ENCODE measurements around the gene ASS1.

The ASS1 gene

DNA sequence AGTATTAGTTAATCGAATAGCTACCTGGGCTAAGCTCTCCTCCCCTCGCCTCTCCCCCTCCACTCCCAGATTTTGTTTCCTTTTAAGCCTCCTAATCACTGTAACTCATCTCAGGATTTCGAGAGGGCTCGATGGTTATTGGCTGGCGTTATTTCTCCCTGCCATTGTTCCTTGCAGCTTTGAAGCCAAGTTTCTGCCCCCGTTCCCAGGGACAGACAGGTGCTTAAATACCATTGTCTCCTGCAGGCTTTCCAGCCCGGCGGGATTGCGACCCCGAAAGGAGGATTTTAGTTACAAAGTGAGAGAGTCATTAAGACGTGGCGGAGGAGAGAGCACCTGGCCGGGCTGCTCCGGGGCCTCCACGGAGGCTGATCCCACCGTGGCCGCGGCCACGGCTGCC lies 46.2 kb downstream of the ASS1 start:
- H3K4me2 ChIP-seq (ENCODE audit: low read length, poor library complexity, severe bottlenecking): no peak overlapping the region
- H3K36me3 ChIP-seq (ENCODE audit: control insufficient read depth in 1 of 2, insufficient read depth in 2 of 2, low read depth in 1 of 2, low read length in 2 of 2): peaks cover 73 to 95% of the 10 kb centered on the region in 2 experiments
- no peak overlapping the region for H3K14ac ChIP-seq (ENCODE audit: low read length in 2 of 2)
- no peak overlapping the region for H2BK5ac ChIP-seq (ENCODE audit: low read depth, low read length, poor library complexity, severe bottlenecking)
- no peak overlapping the region for H3K9ac ChIP-seq (ENCODE audit: low read length)
- DNase-seq: no peak
- H4K8ac ChIP-seq (ENCODE audit: low read length): no peak overlapping the region
- H3K4ac ChIP-seq (ENCODE audit: low read depth in 1 of 2, low read length in 2 of 2): no peak overlapping the region
- no peak overlapping the region for H2BK12ac ChIP-seq (ENCODE audit: low read length in 2 of 2)
- H3K27ac ChIP-seq (ENCODE audit: low read length, poor library complexity, severe bottlenecking): no peak overlapping the region
- H3K4me3 ChIP-seq (ENCODE audit: insufficient read depth in 1 of 2, low read depth in 1 of 2, low read length in 2 of 2): no peak overlapping the region
- 95% methylated on average over 19 of the region's 19 CpGs for WGBS
- no peaks in the 10 kb centered on the region for H3K27me3 ChIP-seq (ENCODE audit: control insufficient read depth in 1 of 2, insufficient read depth in 1 of 2, low read length in 2 of 2)
- H2AFZ ChIP-seq (ENCODE audit: low read depth, low read length): no peak overlapping the region
- peaks cover 7% of the 10 kb centered on the region for H3K9me3 ChIP-seq (ENCODE audit: control insufficient read depth, low read length)
- no peaks in the 10 kb centered on the region for H3K4me1 ChIP-seq (ENCODE audit: control insufficient read depth, insufficient read depth, low read depth, low read length)
- no peaks in the 10 kb centered on the region for H3K79me1 ChIP-seq (replicated peaks; ENCODE audit: low read length, poor library complexity, severe bottlenecking)
- no peak overlapping the region for H2BK120ac ChIP-seq (ENCODE audit: low read depth, low read length)
- no peak overlapping the region for H2BK15ac ChIP-seq (ENCODE audit: low read depth, poor library complexity, severe bottlenecking)
- no peak overlapping the region for H3K23ac ChIP-seq (ENCODE audit: low read length in 2 of 2)
- H3K18ac ChIP-seq (ENCODE audit: low read depth in 1 of 2, low read length in 2 of 2): no peak overlapping the region
- H4K91ac ChIP-seq (ENCODE audit: low read length): no peak overlapping the region
- H2AK5ac ChIP-seq (ENCODE audit: low read length, severe bottlenecking): no peak overlapping the region

GRCh38 chr9:130491830-130492482 lies 47.2 kb downstream of the ASS1 start:
- Histone ChIP-seq H3K27ac (ENCODE audit: low read length, poor library complexity, severe bottlenecking) (no peak overlapping the region), H3K14ac (ENCODE audit: low read length in 2 of 2) (no peak overlapping the region), H3K4me3 (ENCODE audit: insufficient read depth in 1 of 2, low read depth in 1 of 2, low read length in 2 of 2) (no peak overlapping the region), H3K23ac (ENCODE audit: low read length in 2 of 2) (no peak overlapping the region), H3K27me3 (ENCODE audit: control insufficient read depth in 1 of 2, insufficient read depth in 1 of 2, low read length in 2 of 2) (no peaks in the 10 kb centered on the region), H4K8ac (ENCODE audit: low read length) (no peak overlapping the region), H3K4ac (ENCODE audit: low read depth in 1 of 2, low read length in 2 of 2) (no peak overlapping the region), H3K4me2 (ENCODE audit: low read length, poor library complexity, severe bottlenecking) (no peak overlapping the region), H4K91ac (ENCODE audit: low read length) (no peak overlapping the region), H2BK5ac (ENCODE audit: low read depth, low read length, poor library complexity, severe bottlenecking) (no peak overlapping the region), H3K18ac (ENCODE audit: low read depth in 1 of 2, low read length in 2 of 2) (no peak overlapping the region), H3K9me3 (ENCODE audit: control insufficient read depth, low read length) (peaks cover 7% of the 10 kb centered on the region), H3K4me1 (ENCODE audit: control insufficient read depth, insufficient read depth, low read depth, low read length) (no peaks in the 10 kb centered on the region), H2AK5ac (ENCODE audit: low read length, severe bottlenecking) (no peak overlapping the region), H3K36me3 (ENCODE audit: control insufficient read depth in 1 of 2, insufficient read depth in 2 of 2, low read depth in 1 of 2, low read length in 2 of 2) (peaks cover 70 to 94% of the 10 kb centered on the region in 2 experiments), H3K9ac (ENCODE audit: low read length) (no peak overlapping the region), H2BK15ac (ENCODE audit: low read depth, poor library complexity, severe bottlenecking) (no peak overlapping the region), H2BK120ac (ENCODE audit: low read depth, low read length) (no peak overlapping the region), H2AFZ (ENCODE audit: low read depth, low read length) (no peak overlapping the region), H2BK12ac (ENCODE audit: low read length in 2 of 2) (no peak overlapping the region), H3K79me1 (replicated peaks; ENCODE audit: low read length, poor library complexity, severe bottlenecking) (no peaks in the 10 kb centered on the region)
- 95% methylated on average over 15 of the region's 15 CpGs for WGBS
- DNase-seq: no peak

DNA sequence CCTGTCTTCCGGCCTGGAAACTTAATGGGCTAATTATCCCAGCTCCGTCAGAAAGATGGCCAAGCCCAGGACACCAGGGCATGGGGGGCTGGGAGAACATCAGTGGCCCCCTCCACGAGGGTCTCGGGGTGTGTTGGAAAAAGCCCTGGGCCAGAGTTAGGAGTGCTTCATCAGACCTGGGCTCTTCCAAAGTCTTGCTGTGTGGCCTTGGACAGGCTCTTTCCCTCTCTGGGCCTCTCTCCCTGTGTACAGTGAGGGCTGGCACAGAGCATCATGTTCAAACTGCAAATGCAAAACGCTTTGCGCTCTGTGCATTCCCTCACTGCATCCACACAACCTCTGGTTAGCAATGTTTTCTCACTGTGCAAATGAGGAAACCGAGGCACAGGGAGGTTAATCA lies 48.3 kb downstream of the ASS1 start:
- Histone ChIP-seq H3K27me3 (ENCODE audit: control insufficient read depth in 1 of 2, insufficient read depth in 1 of 2, low read length in 2 of 2) (no peaks in the 10 kb centered on the region), H3K14ac (ENCODE audit: low read length in 2 of 2) (no peak overlapping the region), H3K27ac (ENCODE audit: low read length, poor library complexity, severe bottlenecking) (no peak overlapping the region), H3K23ac (ENCODE audit: low read length in 2 of 2) (no peak overlapping the region), H3K4me1 (ENCODE audit: control insufficient read depth, insufficient read depth, low read depth, low read length) (no peaks in the 10 kb centered on the region), H2BK5ac (ENCODE audit: low read depth, low read length, poor library complexity, severe bottlenecking) (no peak overlapping the region), H4K91ac (ENCODE audit: low read length) (no peak overlapping the region), H2AFZ (ENCODE audit: low read depth, low read length) (no peak overlapping the region), H3K4me2 (ENCODE audit: low read length, poor library complexity, severe bottlenecking) (no peak overlapping the region), H3K9me3 (ENCODE audit: control insufficient read depth, low read length) (peaks cover 7% of the 10 kb centered on the region), H3K18ac (ENCODE audit: low read depth in 1 of 2, low read length in 2 of 2) (no peak overlapping the region), H2BK12ac (ENCODE audit: low read length in 2 of 2) (no peak overlapping the region), H2BK120ac (ENCODE audit: low read depth, low read length) (no peak overlapping the region), H3K9ac (ENCODE audit: low read length) (no peak overlapping the region), H3K4ac (ENCODE audit: low read depth in 1 of 2, low read length in 2 of 2) (no peak overlapping the region), H3K36me3 (ENCODE audit: control insufficient read depth in 1 of 2, insufficient read depth in 2 of 2, low read depth in 1 of 2, low read length in 2 of 2) (peaks cover 78 to 92% of the 10 kb centered on the region in 2 experiments), H4K8ac (ENCODE audit: low read length) (no peak overlapping the region), H3K4me3 (ENCODE audit: insufficient read depth in 1 of 2, low read depth in 1 of 2, low read length in 2 of 2) (no peak overlapping the region), H2AK5ac (ENCODE audit: low read length, severe bottlenecking) (no peak overlapping the region), H2BK15ac (ENCODE audit: low read depth, poor library complexity, severe bottlenecking) (no peak overlapping the region), H3K79me1 (replicated peaks; ENCODE audit: low read length, poor library complexity, severe bottlenecking) (no peaks in the 10 kb centered on the region)
- WGBS: 85% methylated on average over 7 of the region's 7 CpGs
- no peak for DNase-seq

- Histone ChIP-seq H3K4ac (ENCODE audit: low read depth in 1 of 2, low read length in 2 of 2) (no peak overlapping the region), H2AK5ac (ENCODE audit: low read length, severe bottlenecking) (no peak overlapping the region), H3K27me3 (ENCODE audit: control insufficient read depth in 1 of 2, insufficient read depth in 1 of 2, low read length in 2 of 2) (no peaks in the 10 kb centered on the region), H3K79me1 (replicated peaks; ENCODE audit: low read length, poor library complexity, severe bottlenecking) (no peaks in the 10 kb centered on the region), H2BK15ac (ENCODE audit: low read depth, poor library complexity, severe bottlenecking) (no peak overlapping the region), H3K14ac (ENCODE audit: low read length in 2 of 2) (no peak overlapping the region), H4K8ac (ENCODE audit: low read length) (no peak overlapping the region), H3K18ac (ENCODE audit: low read depth in 1 of 2, low read length in 2 of 2) (no peak overlapping the region), H3K27ac (ENCODE audit: low read length, poor library complexity, severe bottlenecking) (no peak overlapping the region), H3K23ac (ENCODE audit: low read length in 2 of 2) (no peak overlapping the region), H3K4me2 (ENCODE audit: low read length, poor library complexity, severe bottlenecking) (no peak overlapping the region), H2BK12ac (ENCODE audit: low read length in 2 of 2) (no peak overlapping the region), H4K91ac (ENCODE audit: low read length) (no peak overlapping the region), H2AFZ (ENCODE audit: low read depth, low read length) (no peak overlapping the region), H3K4me1 (ENCODE audit: control insufficient read depth, insufficient read depth, low read depth, low read length) (no peaks in the 10 kb centered on the region), H3K36me3 (ENCODE audit: control insufficient read depth in 1 of 2, insufficient read depth in 2 of 2, low read depth in 1 of 2, low read length in 2 of 2) (peaks cover 82 to 92% of the 10 kb centered on the region in 2 experiments), H3K4me3 (ENCODE audit: insufficient read depth in 1 of 2, low read depth in 1 of 2, low read length in 2 of 2) (no peak overlapping the region), H3K9me3 (ENCODE audit: control insufficient read depth, low read length) (peaks cover 7% of the 10 kb centered on the region), H2BK5ac (ENCODE audit: low read depth, low read length, poor library complexity, severe bottlenecking) (no peak overlapping the region), H3K9ac (ENCODE audit: low read length) (no peak overlapping the region), H2BK120ac (ENCODE audit: low read depth, low read length) (no peak overlapping the region)
- no peak for DNase-seq
- 95% methylated on average over 9 of the region's 9 CpGs for WGBS
Measured at GRCh38 chr9:130493476-130493875, 48.7 kb downstream of the ASS1 start.
